Left cardiac atrium (tissue), 4 donors: Measurements from ENCODE around the gene TOMM5. TPM values are rescaled to one million over a fixed set of nuclear protein-coding genes. Genes with fewer than 3 reads are reported as not detected.

Experiments
- ATAC-seq, 2 donors: fragments of 200-7000 bp; cut with Tn5 transposase; one replicate each; pipeline ENCODE4 v1.9.1; 2020; ENCODE audit warnings: mild to moderate bottlenecking in 2 of 2, moderate library complexity in 2 of 2
- DNase-seq: peaks from one replicate; pipeline ENCODE4 v3.0.0-alpha.2; 2020
- intact Hi-C, 2 donors: fragments of 100-400 bp; cut with DNase I; formaldehyde crosslinking; loops; one replicate each; pipeline versions ENCODE4 v1.14.1 to v1.15.1; 2022 to 2023
- total RNA-seq, 2 donors: library from RNA; stranded (reverse); fragmentation: NEBNext Ultra II Directional; extraction: Animal tissue kit (Norgen Biotek cat#: 25700); gene quantifications; one replicate each; pipeline ENCODE4 v1.2.1, GENCODE V29; 2021
- donor health status: DM: no; HTN: yes; CAD: no.
- donor health status: DM: no; HTN: yes; CAD: no; lungs with severe emphysema.
- donor health status: DM: yes; HTN: yes; CAD: no.
- donor health status: Dilated cardiomyopathy.

The TOMM5 gene
- total RNA-seq, 2 donors from 2014 or later, result 58.8 to 64.9 TPM

DNA sequence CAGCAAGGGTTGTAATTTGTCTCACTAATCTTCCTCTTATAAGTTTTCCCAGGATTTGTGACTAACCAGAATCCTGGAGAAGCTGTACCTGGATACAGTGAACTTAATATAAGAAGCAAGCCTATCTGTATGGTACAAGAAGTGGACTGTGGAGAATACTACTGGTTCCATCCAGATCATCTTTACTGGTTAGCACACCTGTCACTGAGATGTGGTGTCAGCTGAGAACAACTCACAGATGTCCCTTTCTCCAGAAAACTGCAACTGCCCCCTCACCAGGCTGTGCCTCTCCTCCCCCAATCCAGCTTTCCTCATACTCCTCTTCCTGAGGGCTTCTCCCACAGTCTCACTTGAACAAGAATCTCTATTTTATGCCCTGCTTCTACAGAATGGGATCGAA is 21.1 kb downstream of the TOMM5 start:
- no peak for ATAC-seq
- intact Hi-C loops, result no loop called here

GRCh38 chr9:37566716-37567115 is 25.7 kb downstream of the TOMM5 start:
- ATAC-seq, result no peak
- intact Hi-C loops, result loop anchor here in 1 of 2 donors (10.0 kb wide), 1 partner anchor 52 kb away; no protein-coding TSS in a partner anchor

More for the DNA sequence above, 21.1 kb downstream of the TOMM5 start:
- no peak for DNase-seq

GRCh38 chr9:37565661-37566618 is 26.5 kb downstream of the TOMM5 start:
- no peak for ATAC-seq
- intact Hi-C loops, result loop anchor here in 1 of 2 donors (10.0 kb wide), 1 partner anchor 51 kb away; no protein-coding TSS in a partner anchor
- DNase-seq, result no peak

More at GRCh38 chr9:37566716-37567115, 25.7 kb downstream of the TOMM5 start:
- DNase-seq, result no peak

DNA sequence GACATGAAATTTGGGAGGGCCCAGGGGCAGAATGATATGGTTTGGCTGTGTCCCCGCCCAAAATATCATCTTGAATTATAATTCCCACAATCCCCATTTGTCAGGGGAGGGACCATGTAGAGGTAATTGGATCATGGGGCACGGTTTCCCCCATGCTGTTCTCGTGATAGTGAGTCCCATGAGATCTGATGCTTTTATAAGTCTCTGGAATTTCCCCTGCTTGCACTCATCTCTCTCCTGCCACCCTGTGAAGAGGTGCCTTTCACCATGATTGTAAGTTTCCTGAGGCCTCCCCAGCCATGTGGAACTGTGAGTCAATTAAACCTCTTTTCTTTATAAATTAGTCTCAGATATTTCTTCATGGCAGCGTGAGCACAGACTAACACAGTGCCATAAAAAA is 27.5 kb downstream of the TOMM5 start:
- ATAC-seq, result no peak
- no peak for DNase-seq
- intact Hi-C loops, result loop anchor here in 1 of 2 donors (10.0 kb wide), 1 partner anchor 50 kb away; no protein-coding TSS in a partner anchor

GRCh38 chr9:37563806-37564513 is 28.4 kb downstream of the TOMM5 start:
- ATAC-seq, result no peak
- DNase-seq, result no peak
- intact Hi-C loops, result loop anchor here in 1 of 2 donors (10.0 kb wide), 1 partner anchor 49 kb away; no protein-coding TSS in a partner anchor

GRCh38 chr9:37562826-37563225 is 29.6 kb downstream of the TOMM5 start:
- intact Hi-C loops, result loop anchor here in 1 of 2 donors (10.0 kb wide), 1 partner anchor 48 kb away; no protein-coding TSS in a partner anchor
- no peak for ATAC-seq
- DNase-seq, result no peak

GRCh38 chr9:37561682-37562081 is 30.7 kb downstream of the TOMM5 start:
- DNase-seq (no peak), ATAC-seq (no peak)
- intact Hi-C loops, result loop anchor here in 1 of 2 donors (10.0 kb wide), 1 partner anchor 47 kb away; no protein-coding TSS in a partner anchor

DNA sequence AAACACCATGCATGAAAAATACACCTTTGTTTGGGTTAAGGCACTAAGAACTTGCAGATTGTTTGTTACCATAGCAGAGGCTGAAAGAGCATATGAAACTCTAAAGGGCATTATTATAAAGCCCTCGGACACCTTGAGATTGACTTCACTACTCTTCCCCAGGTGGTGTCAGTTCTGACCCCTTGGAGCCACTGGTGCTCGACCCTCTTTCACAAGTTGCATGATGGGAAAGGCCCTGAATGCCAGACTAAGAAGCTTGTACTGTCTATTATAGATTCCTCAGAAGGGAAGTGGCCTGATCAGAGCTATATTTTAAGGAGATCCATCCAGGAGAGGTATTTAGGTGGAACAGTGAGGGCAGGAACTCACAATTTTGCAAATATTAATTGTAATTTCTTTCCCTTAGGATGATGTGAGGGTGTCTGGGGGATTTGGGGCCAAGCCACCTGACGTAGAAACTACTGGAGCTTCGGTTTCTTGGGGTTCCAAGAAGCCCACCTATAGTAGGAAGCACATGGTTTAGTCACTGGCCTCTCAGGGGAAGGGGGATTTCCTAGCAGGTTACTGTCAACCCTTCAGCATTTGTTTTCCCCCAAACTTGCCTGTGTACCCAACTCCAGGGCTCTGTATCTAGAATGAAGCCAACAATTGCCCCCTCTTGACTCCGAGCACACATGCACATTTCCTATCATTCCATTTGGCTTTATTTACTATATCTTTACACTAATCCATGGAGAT is 32.4 kb downstream of the TOMM5 start:
- intact Hi-C loops, result loop anchor here in 1 of 2 donors (10.0 kb wide), 1 partner anchor 45 kb away; no protein-coding TSS in a partner anchor
- no peak for DNase-seq
- no peak for ATAC-seq

DNA sequence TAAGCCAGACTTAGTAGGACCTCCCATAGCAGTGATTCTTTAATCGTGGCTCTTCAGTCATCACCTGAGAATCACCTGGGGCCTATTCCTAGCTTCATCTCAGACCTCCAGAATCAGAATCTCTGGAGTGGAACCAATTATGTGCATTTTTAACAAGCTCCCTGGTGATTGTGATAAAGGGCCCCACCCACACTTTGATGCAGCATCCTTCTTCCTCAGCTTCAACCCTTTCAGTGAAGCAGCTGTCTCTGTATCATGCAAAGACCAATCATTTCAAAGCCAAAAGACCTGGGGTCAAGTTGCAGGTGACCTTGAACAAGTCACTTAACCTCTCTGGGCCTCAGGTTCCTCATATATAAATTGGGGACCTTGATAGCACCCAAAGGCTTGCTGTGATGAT is 33.3 kb downstream of the TOMM5 start:
- intact Hi-C loops, result no loop called here
- DNase-seq (no peak), ATAC-seq (no peak)

DNA sequence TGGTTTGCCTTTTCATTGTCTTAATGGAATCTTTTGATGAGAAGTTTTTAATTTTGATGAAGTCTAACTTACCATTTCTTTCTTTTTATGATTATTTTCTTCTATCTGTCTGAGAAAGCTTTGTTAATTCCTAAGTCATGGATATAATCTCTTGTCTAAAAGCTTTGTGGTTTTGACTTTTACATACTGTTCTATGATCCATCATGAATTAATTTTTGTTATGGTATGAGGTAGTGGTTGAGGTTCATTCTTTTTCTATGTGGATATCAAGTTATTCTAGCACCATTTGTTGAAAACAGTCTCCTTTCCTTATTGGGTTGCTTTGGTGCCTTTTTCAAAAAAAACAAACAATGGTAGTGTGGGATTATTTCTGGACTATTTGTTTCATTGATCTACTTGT is 36.6 kb downstream of the TOMM5 start:
- intact Hi-C loops, result no loop called here
- ATAC-seq, result no peak
- DNase-seq, result no peak

DNA sequence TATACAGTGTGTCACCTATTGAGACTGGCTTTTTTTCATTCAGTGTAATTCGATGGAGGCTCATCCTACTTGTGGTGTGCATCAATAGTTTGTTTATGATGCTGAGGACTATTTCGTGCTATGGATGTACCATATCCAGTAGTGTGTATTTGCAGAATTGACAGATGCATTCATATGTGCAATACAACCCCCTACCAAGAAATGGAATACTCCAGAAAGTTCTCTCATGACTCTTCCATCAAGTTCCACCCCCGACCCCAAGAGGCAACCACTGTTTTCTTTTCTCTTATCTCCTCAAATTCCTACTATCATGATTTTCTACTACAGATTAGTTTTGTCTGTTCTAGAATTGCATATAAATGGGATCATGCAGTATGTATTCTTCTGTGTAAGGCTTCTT is 38.1 kb downstream of the TOMM5 start:
- ATAC-seq, result no peak
- intact Hi-C loops, result no loop called here

DNA sequence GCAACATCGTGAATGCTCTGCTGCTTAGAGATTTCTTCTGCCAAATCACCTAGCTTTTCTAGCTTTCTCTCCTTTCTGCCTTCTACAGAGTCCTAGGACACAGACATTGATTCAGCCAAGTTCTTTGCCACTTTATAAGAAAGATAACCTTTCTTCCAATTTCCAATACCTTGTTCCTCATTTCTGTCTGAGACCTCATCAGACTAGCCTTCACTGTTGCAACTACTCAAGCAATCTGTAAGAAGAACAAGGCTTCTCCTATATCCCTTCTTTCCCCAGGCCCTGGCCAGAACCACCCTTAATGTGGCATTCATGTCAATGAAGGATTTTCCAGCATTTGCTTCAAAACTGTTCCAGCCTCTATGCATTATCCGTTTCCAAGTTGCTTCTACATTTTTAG is 40.5 kb downstream of the TOMM5 start:
- intact Hi-C loops, result no loop called here
- DNase-seq (no peak), ATAC-seq (no peak)

More for the DNA sequence above, 38.1 kb downstream of the TOMM5 start:
- DNase-seq, result no peak

GRCh38 chr9:37551468-37551867 is 40.9 kb downstream of the TOMM5 start:
- intact Hi-C loops, result no loop called here
- DNase-seq (no peak), ATAC-seq (no peak)

DNA sequence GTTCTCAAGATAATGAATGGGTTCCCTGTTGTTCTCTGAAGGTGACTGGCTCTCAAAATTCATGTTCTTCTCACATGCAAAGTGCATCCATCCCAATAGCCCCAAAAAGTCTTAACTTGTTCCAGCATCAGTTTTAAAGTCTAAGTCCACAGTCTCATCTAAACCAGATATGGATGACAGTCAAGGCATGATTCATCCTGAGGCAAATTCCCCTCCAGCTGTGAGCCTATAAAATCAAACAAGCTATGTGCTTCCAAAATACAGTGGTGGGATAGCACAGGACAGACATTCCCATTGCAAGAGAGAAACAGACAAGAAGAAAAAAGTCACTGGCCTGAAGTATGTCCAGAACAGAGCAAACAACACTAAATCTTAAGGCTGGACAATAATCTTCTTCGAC is 41.6 kb downstream of the TOMM5 start:
- ATAC-seq (no peak), DNase-seq (no peak)
- intact Hi-C loops, result no loop called here

DNA sequence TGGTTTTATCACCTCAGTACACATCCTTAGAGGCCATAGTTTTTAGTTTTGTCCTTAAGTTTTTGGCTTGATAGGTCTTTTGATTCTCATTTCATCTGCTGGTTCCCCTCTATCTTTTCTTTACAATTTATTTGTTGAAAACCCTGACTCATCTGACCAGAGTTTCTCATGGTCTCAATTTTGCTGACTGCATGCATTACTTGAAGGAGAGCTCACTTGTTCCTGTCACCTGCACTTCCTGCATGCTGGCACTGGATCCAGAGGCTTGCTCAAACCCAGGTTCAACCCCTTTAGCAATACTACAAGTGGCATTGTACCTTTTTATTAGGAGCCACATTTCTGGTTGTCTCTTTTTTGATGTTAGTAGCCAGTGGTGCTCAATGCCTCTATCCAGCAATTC is 42.9 kb downstream of the TOMM5 start:
- intact Hi-C loops, result no loop called here
- no peak for DNase-seq
- ATAC-seq, result no peak

DNA sequence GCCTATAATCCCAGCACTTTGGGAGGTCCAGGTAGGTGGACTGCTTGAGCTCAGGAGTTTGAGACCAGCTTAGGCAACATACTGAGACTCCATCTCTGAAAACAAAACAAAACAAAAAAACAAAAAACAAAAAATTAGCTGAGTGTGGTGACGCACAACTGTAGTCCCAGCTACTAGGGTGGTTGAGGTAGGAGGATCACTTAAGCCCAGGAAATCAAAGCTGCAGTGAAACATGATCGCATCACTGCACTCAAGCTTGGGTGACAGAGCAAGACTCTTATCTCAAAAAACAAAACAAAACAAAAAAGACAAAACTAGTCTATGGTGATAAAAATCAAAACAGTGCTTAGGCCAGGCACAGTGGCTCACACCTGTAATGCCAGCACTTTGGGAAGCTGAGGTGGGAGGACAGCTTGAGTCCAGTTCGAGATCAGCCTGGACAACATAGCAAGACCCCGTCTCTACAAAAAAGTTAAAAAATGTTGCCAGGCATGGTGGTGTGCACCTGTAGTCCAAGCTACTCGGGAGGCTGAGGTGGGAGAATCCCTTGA is 45.0 kb downstream of the TOMM5 start:
- DNase-seq, result no peak

DNA sequence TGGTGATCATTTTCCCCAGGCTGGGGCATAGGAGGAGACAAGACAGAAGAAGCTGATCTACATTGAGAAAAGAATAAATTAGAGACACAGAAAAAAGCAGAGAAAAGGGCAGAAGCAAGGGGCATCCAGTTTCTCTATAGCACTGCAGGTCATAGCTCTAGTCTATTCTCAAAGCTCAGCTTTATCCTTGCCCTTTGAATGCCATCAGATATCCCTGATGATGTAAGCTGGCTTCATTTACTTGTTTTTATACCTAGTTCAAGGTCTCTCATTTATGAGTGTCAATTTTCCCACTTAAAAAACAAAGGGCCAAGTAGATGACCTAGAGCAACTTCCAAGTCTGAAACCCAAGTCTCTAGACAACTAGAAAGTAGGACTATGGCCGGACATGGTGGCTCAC is 48.9 kb downstream of the TOMM5 start:
- no peak for DNase-seq
- intact Hi-C loops, result no loop called here
- ATAC-seq, result no peak

More for the DNA sequence above, 45.0 kb downstream of the TOMM5 start:
- ATAC-seq, result no peak
- intact Hi-C loops, result no loop called here

DNA sequence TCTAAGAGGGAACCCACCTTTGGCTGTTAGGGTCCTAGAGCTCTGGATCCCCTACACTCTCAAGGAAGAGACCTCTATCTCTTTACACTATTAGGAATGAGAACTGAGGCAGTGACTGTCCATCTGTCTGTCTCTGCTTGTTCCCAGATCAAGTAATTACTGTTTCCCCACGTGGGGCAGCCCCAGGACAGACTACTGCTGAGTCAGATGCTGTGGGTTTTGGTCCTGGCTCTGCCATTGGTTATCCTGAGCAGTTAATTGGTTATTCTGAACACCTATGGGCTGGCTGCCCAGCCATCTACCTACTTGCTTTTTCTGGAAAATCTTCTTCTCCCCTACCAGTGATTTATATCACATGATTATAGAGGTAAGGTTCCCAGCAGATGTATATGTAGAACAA is 49.5 kb downstream of the TOMM5 start:
- ATAC-seq (no peak), DNase-seq (no peak)
- intact Hi-C loops, result no loop called here

GRCh38 chr9:37542488-37542887 is 49.9 kb downstream of the TOMM5 start:
- intact Hi-C loops, result no loop called here
- DNase-seq, result no peak
- no peak for ATAC-seq
